Brain microvascular endothelial cell (primary cell): Measurements from ENCODE around the gene HIVEP1.
A peak's percentile ranks its signal among the peaks of the same experiment; 100 is the strongest.

Experiments
- DNase-seq: peaks from one replicate; pipeline ENCODE4 v3.0.0-alpha.2; 2020
- H3K27ac ChIP-seq: fragments of 250-450 bp; sonication (Bioruptor Pico); 2 replicates; pipeline ENCODE4 v1.5.1; 2020; ENCODE audit warnings: mild to moderate bottlenecking, moderate library complexity
- H3K27me3 ChIP-seq: fragments of 250-450 bp; sonication (Bioruptor Pico); replicated peaks from 2 replicates; pipeline ENCODE4 v1.5.1; 2020; ENCODE audit warnings: mild to moderate bottlenecking
- H3K36me3 ChIP-seq: fragments of 250-450 bp; sonication (Bioruptor Pico); replicated peaks from 2 replicates; pipeline ENCODE4 v1.5.1; 2020; ENCODE audit warnings: mild to moderate bottlenecking
- H3K4me3 ChIP-seq: 2 replicates; pipeline ENCODE4 v1.5.1; 2011; ENCODE audit warnings: low read depth, mild to moderate bottlenecking, control low read depth, low read length, moderate library complexity
- CTCF ChIP-seq: IDR thresholded peaks from 2 replicates; pipeline ENCODE4 v1.5.1; 2011; ENCODE audit warnings: low read depth, mild to moderate bottlenecking, moderate library complexity, low read length, control low read depth, inconsistent platforms; ENCODE audit errors: missing control alignments
- in situ Hi-C: cut with HindIII; loops from 2 replicates; pipeline ENCODE4 v1.10.0; 2017; ENCODE audit warnings: low sequenced_read_pairs, low pct_ligation_motif_present

The HIVEP1 gene

GRCh38 chr6:12138936-12139335 is 126.8 kb downstream of the HIVEP1 start:
- TF ChIP-seq CTCF: no peak
- H3K4me3 ChIP-seq: no peak overlapping the region
- no peak overlapping the region for H3K27ac ChIP-seq
- no peak for DNase-seq
- H3K36me3 ChIP-seq: peaks cover 13% of the 10 kb centered on the region
- in situ Hi-C loops: no loop called here
- no peaks in the 10 kb centered on the region for H3K27me3 ChIP-seq

GRCh38 chr6:12147557-12148316 is 135.6 kb downstream of the HIVEP1 start:
- H3K27ac ChIP-seq: peak overlapping the region; percentile 93
- H3K36me3 ChIP-seq: no peaks in the 10 kb centered on the region
- H3K27me3 ChIP-seq: no peaks in the 10 kb centered on the region
- TF ChIP-seq CTCF: peak; percentile 49
- in situ Hi-C loops: no loop called here
- H3K4me3 ChIP-seq: no peak overlapping the region
- no peak for DNase-seq

GRCh38 chr6:12148317-12148801 is 136.2 kb downstream of the HIVEP1 start:
- Histone ChIP-seq H3K36me3 (no peaks in the 10 kb centered on the region), H3K4me3 (no peak overlapping the region), H3K27me3 (no peaks in the 10 kb centered on the region), H3K27ac (peak overlapping the region; percentile 93)
- DNase-seq: peak; percentile 83
- no peak for TF ChIP-seq CTCF
- in situ Hi-C loops: no loop called here

GRCh38 chr6:12148841-12149240 is 136.7 kb downstream of the HIVEP1 start:
- H3K36me3 ChIP-seq: no peaks in the 10 kb centered on the region
- peak overlapping the region; percentile 93 for H3K27ac ChIP-seq
- in situ Hi-C loops: no loop called here
- DNase-seq: peak; percentile 29
- H3K27me3 ChIP-seq: no peaks in the 10 kb centered on the region
- no peak overlapping the region for H3K4me3 ChIP-seq
- no peak for TF ChIP-seq CTCF

- TF ChIP-seq CTCF: no peak
- Histone ChIP-seq H3K4me3 (no peak overlapping the region), H3K27ac (no peak overlapping the region), H3K27me3 (no peaks in the 10 kb centered on the region), H3K36me3 (no peaks in the 10 kb centered on the region)
- in situ Hi-C loops: no loop called here
- DNase-seq: no peak
These were observed 137.9 kb downstream of the HIVEP1 start for GRCh38 chr6:12149944-12150510.
